GM18498 (cell line): ENCODE measurements around the gene ZNF512B.
"Not testable (repeated sequence)": the region's sequence is repeated elsewhere in the genome, so short reads cannot be mapped to it uniquely, and the experiment has no call there.

Experiments
- ATAC-seq: cut with Tn5 transposase; IDR thresholded peaks from one replicate; pipeline ENCODE4 v1.9.1; 2021; ENCODE audit warnings: mild to moderate bottlenecking, moderate library complexity; ENCODE audit not compliant: unreplicated experiment

ZNF512B gene

GRCh38 chr20:63935447-63935846 lies 34.3 kb downstream of the ZNF512B start:
- no peak for ATAC-seq

- ATAC-seq, result no peak
Measured at GRCh38 chr20:63934271-63935068, 35.3 kb downstream of the ZNF512B start.

- no peak for ATAC-seq
Measured at GRCh38 chr20:63933646-63934045, 36.1 kb downstream of the ZNF512B start.

- ATAC-seq, result no peak
Measured at GRCh38 chr20:63932606-63933160, 37.0 kb downstream of the ZNF512B start.

GRCh38 chr20:63931735-63932134 lies 38.0 kb downstream of the ZNF512B start:
- ATAC-seq, result no peak

GRCh38 chr20:63930971-63931553 lies 38.7 kb downstream of the ZNF512B start:
- ATAC-seq, result no peak

GRCh38 chr20:63929473-63929883 lies 40.3 kb downstream of the ZNF512B start:
- not testable (repeated sequence) for ATAC-seq

GRCh38 chr20:63929071-63929470 lies 40.7 kb downstream of the ZNF512B start:
- ATAC-seq, result no peak

GRCh38 chr20:63926298-63926697 lies 43.4 kb downstream of the ZNF512B start:
- ATAC-seq, result no peak

- ATAC-seq, result no peak
Measured at GRCh38 chr20:63924241-63924640, 45.5 kb downstream of the ZNF512B start.

- ATAC-seq, result no peak
Measured at GRCh38 chr20:63923651-63924050, 46.1 kb downstream of the ZNF512B start.

- no peak for ATAC-seq
Measured at GRCh38 chr20:63920226-63920625, 49.5 kb downstream of the ZNF512B start.

GRCh38 chr20:63919130-63919529 lies 50.6 kb downstream of the ZNF512B start:
- ATAC-seq, result no peak

GRCh38 chr20:63917811-63918210 lies 51.9 kb downstream of the ZNF512B start:
- ATAC-seq, result no peak

- not testable (repeated sequence) for ATAC-seq
Measured at GRCh38 chr20:63916371-63916939, 53.3 kb downstream of the ZNF512B start.

GRCh38 chr20:63915471-63915870 lies 54.3 kb downstream of the ZNF512B start:
- ATAC-seq, result no peak

GRCh38 chr20:63913768-63914167 lies 56.0 kb downstream of the ZNF512B start:
- no peak for ATAC-seq

GRCh38 chr20:63911176-63911575 lies 58.6 kb downstream of the ZNF512B start:
- ATAC-seq, result no peak

- ATAC-seq, result no peak
Measured at GRCh38 chr20:63908008-63908682, 61.6 kb downstream of the ZNF512B start.
